Right kidney (tissue), 1 donor: Measurements from ENCODE around the gene WWP2.

Experiments used
- DNase-seq: peaks from one replicate; pipeline ENCODE4 v3.0.0-alpha.2; 2016

WWP2 gene

GRCh38 chr16:69927056-69927757 is 165.1 kb downstream of the WWP2 start:
- DNase-seq = no peak

GRCh38 chr16:69928856-69929400 is 166.8 kb downstream of the WWP2 start:
- no peak for DNase-seq

GRCh38 chr16:69929480-69929879 is 167.3 kb downstream of the WWP2 start:
- no peak for DNase-seq

GRCh38 chr16:69930117-69930776 is 168.1 kb downstream of the WWP2 start:
- DNase-seq = peak; percentile 62

- DNase-seq = no peak
Observed at GRCh38 chr16:69931631-69932030, 169.5 kb downstream of the WWP2 start.

- no peak for DNase-seq
Observed at GRCh38 chr16:69932228-69932627, 170.1 kb downstream of the WWP2 start.

- no peak for DNase-seq
Observed at GRCh38 chr16:69932691-69933392, 170.7 kb downstream of the WWP2 start.

GRCh38 chr16:69934044-69934443 is 171.9 kb downstream of the WWP2 start:
- DNase-seq = no peak

- DNase-seq = no peak
Observed at GRCh38 chr16:69934751-69935150, 172.6 kb downstream of the WWP2 start.

GRCh38 chr16:69935278-69935711 is 173.2 kb downstream of the WWP2 start:
- no peak for DNase-seq

GRCh38 chr16:69935740-69936139 is 173.6 kb downstream of the WWP2 start:
- DNase-seq = no peak

GRCh38 chr16:69936252-69936651 is 174.1 kb downstream of the WWP2 start:
- DNase-seq = no peak

GRCh38 chr16:69936751-69937211 is 174.6 kb downstream of the WWP2 start:
- DNase-seq = no peak

GRCh38 chr16:69937465-69937951 is 175.4 kb downstream of the WWP2 start:
- no peak for DNase-seq

GRCh38 chr16:69938981-69939820 is 177.1 kb downstream of the WWP2 start:
- DNase-seq = no peak

- DNase-seq = no peak
Observed at GRCh38 chr16:69939821-69940585, 177.9 kb downstream of the WWP2 start.

GRCh38 chr16:69940676-69941075 is 178.5 kb downstream of the WWP2 start:
- no peak for DNase-seq

- no peak for DNase-seq
Observed at GRCh38 chr16:69941251-69942098, 179.3 kb downstream of the WWP2 start.

GRCh38 chr16:69942099-69942491 is 180.0 kb downstream of the WWP2 start:
- DNase-seq = no peak

GRCh38 chr16:69942627-69943170 is 180.6 kb downstream of the WWP2 start:
- no peak for DNase-seq
